Suprapubic skin (tissue), 4 donors: ENCODE measurements around the gene DMAC2.

Experiments
- EP300 ChIP-seq: sonication (generic); formaldehyde crosslinking; IDR thresholded peaks from one replicate; pipeline ENCODE4 v1.6.1; 2017; ENCODE audit warnings: antibody characterized with exemption
- POLR2A ChIP-seq, 2 donors: fragments of 450-650 bp; IDR thresholded peaks; one replicate each; pipeline ENCODE4 v1.6.1; 2017; ENCODE audit warnings: antibody characterized with exemption in 2 of 2, mild to moderate bottlenecking in 2 of 2, moderate library complexity in 2 of 2
- POLR2AphosphoS5 ChIP-seq, 3 donors: sonication (generic); formaldehyde crosslinking; IDR thresholded peaks; one replicate each; pipeline ENCODE4 v1.6.1; 2017; ENCODE audit warnings: antibody characterized with exemption in 3 of 3
- TF ChIP-seq, protein P1 (sequence below), 2 donors: fragments of 200-600 bp in 1 of 2; fragments of 450-650 bp in 1 of 2; sonication (generic) in 1 of 2; IDR thresholded peaks; one replicate each; pipeline ENCODE4 v1.5.1; 2016 to 2019; ENCODE audit warnings: antibody characterized with exemption in 2 of 2, mild to moderate bottlenecking in 1 of 2, moderate library complexity in 1 of 2

DNA sequence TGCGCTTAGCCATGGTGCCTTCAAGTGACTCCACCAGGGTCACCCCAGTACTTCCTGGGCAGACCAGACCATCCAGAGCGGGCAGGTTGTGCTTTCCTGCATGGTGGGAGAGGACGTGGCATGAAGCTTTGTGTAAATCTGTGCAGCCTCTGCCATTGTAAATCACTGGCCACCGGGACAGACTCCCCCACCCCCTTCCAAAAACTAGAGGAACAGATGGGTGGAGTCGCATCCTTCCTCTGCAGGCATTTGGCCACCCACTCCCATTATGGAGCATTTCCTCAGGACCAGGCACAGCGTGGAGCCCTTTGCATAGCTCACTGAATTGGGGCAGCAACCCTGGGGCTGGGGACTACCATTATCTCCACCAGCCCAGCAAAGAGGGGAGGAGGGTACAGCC, 33.9 kb downstream of the DMAC2 start:
- TF ChIP-seq, protein P1, sequence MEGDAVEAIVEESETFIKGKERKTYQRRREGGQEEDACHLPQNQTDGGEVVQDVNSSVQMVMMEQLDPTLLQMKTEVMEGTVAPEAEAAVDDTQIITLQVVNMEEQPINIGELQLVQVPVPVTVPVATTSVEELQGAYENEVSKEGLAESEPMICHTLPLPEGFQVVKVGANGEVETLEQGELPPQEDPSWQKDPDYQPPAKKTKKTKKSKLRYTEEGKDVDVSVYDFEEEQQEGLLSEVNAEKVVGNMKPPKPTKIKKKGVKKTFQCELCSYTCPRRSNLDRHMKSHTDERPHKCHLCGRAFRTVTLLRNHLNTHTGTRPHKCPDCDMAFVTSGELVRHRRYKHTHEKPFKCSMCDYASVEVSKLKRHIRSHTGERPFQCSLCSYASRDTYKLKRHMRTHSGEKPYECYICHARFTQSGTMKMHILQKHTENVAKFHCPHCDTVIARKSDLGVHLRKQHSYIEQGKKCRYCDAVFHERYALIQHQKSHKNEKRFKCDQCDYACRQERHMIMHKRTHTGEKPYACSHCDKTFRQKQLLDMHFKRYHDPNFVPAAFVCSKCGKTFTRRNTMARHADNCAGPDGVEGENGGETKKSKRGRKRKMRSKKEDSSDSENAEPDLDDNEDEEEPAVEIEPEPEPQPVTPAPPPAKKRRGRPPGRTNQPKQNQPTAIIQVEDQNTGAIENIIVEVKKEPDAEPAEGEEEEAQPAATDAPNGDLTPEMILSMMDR (IDR thresholded peaks at IDR 0.05): no peak
- TF ChIP-seq EP300 (no peak), POLR2A (IDR thresholded peaks at IDR 0.05) (no peak), POLR2AphosphoS5 (IDR thresholded peaks at IDR 0.05) (no peak)
